ENCODE measurements around the gene CKB.

GRCh38 chr14:103488960-103489359 lies 33.7 kb downstream of the CKB start:
- no peak for TF ChIP-seq POLR2A (IDR thresholded peaks at IDR 0.05)
- no peak for TF ChIP-seq CTCF (IDR thresholded peaks at IDR 0.05)
